ENCODE results near the gene SNCA. TPM values are rescaled to one million over a fixed set of nuclear protein-coding genes. Genes with fewer than 3 reads are reported as not detected.

Gene SNCA
- total RNA-seq, 6 donors from 2014 or later = 6.3 to 15.4 (median 12.1) TPM

- WGBS, 2 donors = 9% methylated on average over 29 to 32 of the region's 33 CpGs
- H3K4me3 ChIP-seq = peak overlapping the region in 3 of 4 donors; percentile 48 to 72 (median 62)
- H3K36me3 ChIP-seq = no peaks in the 10 kb centered on the region
- no peaks in the 10 kb centered on the region for H3K9me3 ChIP-seq
- peaks cover 7 to 22% (median 16%) of the 10 kb centered on the region in 4 donors for H3K4me1 ChIP-seq
- peak in 1 of 2 donors; percentile 75 for DNase-seq
- TF ChIP-seq POLR2A (IDR thresholded peaks at IDR 0.05) = no peak
- no peak for TF ChIP-seq EP300 (IDR thresholded peaks at IDR 0.05)
- TF ChIP-seq, protein P1, sequence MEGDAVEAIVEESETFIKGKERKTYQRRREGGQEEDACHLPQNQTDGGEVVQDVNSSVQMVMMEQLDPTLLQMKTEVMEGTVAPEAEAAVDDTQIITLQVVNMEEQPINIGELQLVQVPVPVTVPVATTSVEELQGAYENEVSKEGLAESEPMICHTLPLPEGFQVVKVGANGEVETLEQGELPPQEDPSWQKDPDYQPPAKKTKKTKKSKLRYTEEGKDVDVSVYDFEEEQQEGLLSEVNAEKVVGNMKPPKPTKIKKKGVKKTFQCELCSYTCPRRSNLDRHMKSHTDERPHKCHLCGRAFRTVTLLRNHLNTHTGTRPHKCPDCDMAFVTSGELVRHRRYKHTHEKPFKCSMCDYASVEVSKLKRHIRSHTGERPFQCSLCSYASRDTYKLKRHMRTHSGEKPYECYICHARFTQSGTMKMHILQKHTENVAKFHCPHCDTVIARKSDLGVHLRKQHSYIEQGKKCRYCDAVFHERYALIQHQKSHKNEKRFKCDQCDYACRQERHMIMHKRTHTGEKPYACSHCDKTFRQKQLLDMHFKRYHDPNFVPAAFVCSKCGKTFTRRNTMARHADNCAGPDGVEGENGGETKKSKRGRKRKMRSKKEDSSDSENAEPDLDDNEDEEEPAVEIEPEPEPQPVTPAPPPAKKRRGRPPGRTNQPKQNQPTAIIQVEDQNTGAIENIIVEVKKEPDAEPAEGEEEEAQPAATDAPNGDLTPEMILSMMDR (IDR thresholded peaks at IDR 0.05) = no peak
- TF ChIP-seq POLR2AphosphoS5 (IDR thresholded peaks at IDR 0.05) = no peak
- peak; percentile 27 to 69 for ATAC-seq (ENCODE audit: low FRiP score in 2 of 2)
- H3K27ac ChIP-seq = peak overlapping the region in 2 of 4 donors; percentile 35 to 63
- H3K27me3 ChIP-seq = peaks cover 0 to 13% (median 4%) of the 10 kb centered on the region in 4 donors
Observed at GRCh38 chr4:89836031-89836745, 773 bp downstream of the SNCA start.

DNA sequence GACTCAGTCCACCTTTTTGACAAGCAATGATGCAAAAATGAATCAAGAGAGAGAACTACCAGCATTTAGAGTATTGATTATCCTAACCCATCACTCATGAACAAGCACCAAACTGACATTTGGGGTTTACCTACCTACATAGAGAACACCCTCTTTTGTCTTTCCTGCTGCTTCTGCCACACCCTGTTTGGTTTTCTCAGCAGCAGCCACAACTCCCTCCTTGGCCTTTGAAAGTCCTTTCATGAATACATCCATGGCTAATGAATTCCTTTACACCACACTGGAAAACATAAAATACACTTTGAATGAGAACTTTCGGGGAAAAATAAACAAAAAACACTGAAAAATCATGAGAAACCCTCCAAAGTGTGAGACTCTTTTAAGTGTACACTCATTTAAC lies 1.5 kb downstream of the SNCA start:
- Histone ChIP-seq H3K36me3 (no peaks in the 10 kb centered on the region), H3K27ac (no peak overlapping the region), H3K4me3 (peak overlapping the region in 2 of 4 donors; percentile 62 to 72), H3K27me3 (peaks cover 0 to 13% (median 4%) of the 10 kb centered on the region in 4 donors), H3K9me3 (no peaks in the 10 kb centered on the region), H3K4me1 (peaks cover 7 to 22% (median 16%) of the 10 kb centered on the region in 4 donors)
- no peak for DNase-seq
- ATAC-seq (ENCODE audit: low FRiP score in 2 of 2) = no peak
- TF ChIP-seq POLR2A (IDR thresholded peaks at IDR 0.05) = no peak
- TF ChIP-seq EP300 (IDR thresholded peaks at IDR 0.05) = no peak
- TF ChIP-seq POLR2AphosphoS5 (IDR thresholded peaks at IDR 0.05) = no peak
- TF ChIP-seq, protein P1 (IDR thresholded peaks at IDR 0.05) = no peak
- WGBS, 2 donors = 87 to 89% methylated on average over 1 of the region's 1 CpG

- peaks cover 7 to 22% (median 16%) of the 10 kb centered on the region in 4 donors for H3K4me1 ChIP-seq
- WGBS, 2 donors = 50 to 88% methylated on average over 1 of the region's 1 CpG
- TF ChIP-seq POLR2AphosphoS5 (IDR thresholded peaks at IDR 0.05) (no peak), EP300 (IDR thresholded peaks at IDR 0.05) (no peak), POLR2A (IDR thresholded peaks at IDR 0.05) (no peak)
- TF ChIP-seq, protein P1 (IDR thresholded peaks at IDR 0.05) = no peak
- no peak overlapping the region for H3K4me3 ChIP-seq
- H3K27me3 ChIP-seq = peaks cover 0 to 13% (median 4%) of the 10 kb centered on the region in 4 donors
- no peaks in the 10 kb centered on the region for H3K36me3 ChIP-seq
- H3K27ac ChIP-seq = no peak overlapping the region
- no peak for DNase-seq
- ATAC-seq (ENCODE audit: low FRiP score in 2 of 2) = no peak
- no peaks in the 10 kb centered on the region for H3K9me3 ChIP-seq
Observed at GRCh38 chr4:89834486-89835209, 2.3 kb downstream of the SNCA start.

DNA sequence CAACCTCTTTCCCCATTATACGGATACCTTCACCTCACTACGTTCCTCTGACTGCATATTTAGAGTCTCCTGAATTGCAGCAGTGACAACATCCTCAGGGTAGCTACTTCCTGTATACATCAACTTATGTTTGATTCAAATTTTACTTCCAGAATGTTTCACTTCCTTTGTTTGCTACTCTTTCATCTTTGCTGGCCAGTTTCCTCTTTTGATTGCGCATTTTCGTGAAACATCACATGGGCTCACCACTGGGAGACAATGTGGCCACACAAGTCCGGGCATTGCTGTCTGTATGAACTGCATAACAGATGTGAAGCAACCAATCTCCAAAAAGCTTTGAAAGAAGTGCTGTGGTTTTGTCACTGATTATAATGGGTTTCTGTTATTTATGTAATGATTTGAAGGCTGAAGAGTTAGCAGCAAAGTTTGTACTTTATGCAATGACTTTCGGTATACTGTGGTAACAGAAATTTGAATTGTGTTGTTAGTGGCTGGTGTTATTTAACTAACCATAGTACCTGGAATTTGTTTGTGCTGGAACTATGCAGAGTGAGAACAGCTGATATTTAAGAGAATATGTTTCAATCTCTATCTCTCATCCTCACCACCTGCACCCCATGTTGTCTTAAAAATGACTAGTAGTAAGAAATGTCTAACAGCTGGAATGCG lies 7.4 kb downstream of the SNCA start:
- H3K27me3 ChIP-seq = no peaks in the 10 kb centered on the region
- no peaks in the 10 kb centered on the region for H3K9me3 ChIP-seq
- H3K4me3 ChIP-seq = no peak overlapping the region
- H3K36me3 ChIP-seq = no peaks in the 10 kb centered on the region
- ATAC-seq (ENCODE audit: low FRiP score in 2 of 2) = peak in 1 of 2 donors; percentile 86
- H3K27ac ChIP-seq = no peak overlapping the region
- peak in 1 of 2 donors; percentile 44 for DNase-seq
- TF ChIP-seq EP300 (IDR thresholded peaks at IDR 0.05) (no peak), POLR2A (IDR thresholded peaks at IDR 0.05) (no peak), POLR2AphosphoS5 (IDR thresholded peaks at IDR 0.05) (no peak)
- TF ChIP-seq, protein P1 (IDR thresholded peaks at IDR 0.05) = no peak
- no peaks in the 10 kb centered on the region for H3K4me1 ChIP-seq
- WGBS, 2 donors = 43% methylated on average over 7 of the region's 7 CpGs

All from upper lobe of left lung (tissue), 6 donors.